ENCODE measurements around the gene TFDP1. TPM values are rescaled to one million over a fixed set of nuclear protein-coding genes. Genes with fewer than 3 reads are reported as not detected.

The TFDP1 gene
- polyA plus RNA-seq, 3 donors = 30.3 to 54.0 (median 37.6) TPM

GRCh38 chr13:113658836-113659235 lies 74.3 kb downstream of the TFDP1 start:
- no peak overlapping the region for H3K27ac Mint-ChIP-seq
- no peak overlapping the region for H3K4me3 Mint-ChIP-seq
- TF ChIP-seq CTCF (IDR thresholded peaks at IDR 0.05) = no peak
- Histone ChIP-seq H3K27me3 (ENCODE audit: control insufficient read depth in 2 of 2, insufficient read depth in 2 of 2, low read length in 2 of 2) (no peaks in the 10 kb centered on the region), H3K36me3 (replicated peaks in 1 of 2; ENCODE audit: control insufficient read depth in 1 of 2, insufficient read depth in 2 of 2, low read length in 2 of 2) (no peaks in the 10 kb centered on the region), H3K79me2 (ENCODE audit: insufficient read depth, low read length) (no peaks in the 10 kb centered on the region), H3K27ac (ENCODE audit: low read depth in 1 of 2, low read length in 2 of 2) (no peak overlapping the region), H3K4me1 (ENCODE audit: control insufficient read depth in 1 of 2, insufficient read depth in 2 of 2, low read length in 2 of 2) (no peaks in the 10 kb centered on the region), H3K4me2 (replicated peaks; ENCODE audit: extremely low read depth, low read length, poor library complexity, severe bottlenecking) (no peak overlapping the region), H3K9me3 (replicated peaks in 1 of 2; ENCODE audit: control insufficient read depth in 1 of 2, insufficient read depth in 1 of 2, low read length in 2 of 2) (peaks cover 7 to 22% of the 10 kb centered on the region in 2 donors), H4K20me1 (ENCODE audit: insufficient read depth, low read length) (no peaks in the 10 kb centered on the region), H2AFZ (ENCODE audit: insufficient read depth, low read depth, low read length, poor library complexity, severe bottlenecking) (no peak overlapping the region), H3K4me3 (replicated peaks in 1 of 3; ENCODE audit: low read depth in 2 of 3, low read length in 3 of 3) (no peak overlapping the region), H3K9ac (ENCODE audit: insufficient read depth, low read length, poor library complexity, severe bottlenecking) (no peak overlapping the region)
- DNase-seq = no peak
- H3K4me1 Mint-ChIP-seq = no peaks in the 10 kb centered on the region
- intact Hi-C loops (cut with micrococcal nuclease) = no loop called here
- WGBS (ENCODE audit: insufficient coverage) = 82% methylated on average over 13 of the region's 14 CpGs
- H3K27me3 Mint-ChIP-seq (ENCODE audit: low read depth in 3 of 3) = peaks cover 0 to 3% (median 2%) of the 10 kb centered on the region in 3 donors
- H3K9me3 Mint-ChIP-seq = peaks cover 10 to 24% (median 15%) of the 10 kb centered on the region in 7 donors
- no peaks in the 10 kb centered on the region for H3K36me3 Mint-ChIP-seq

GRCh38 chr13:113659337-113659736 lies 74.8 kb downstream of the TFDP1 start:
- Histone ChIP-seq H3K9me3 (replicated peaks in 1 of 2; ENCODE audit: control insufficient read depth in 1 of 2, insufficient read depth in 1 of 2, low read length in 2 of 2) (peaks cover 7 to 22% of the 10 kb centered on the region in 2 donors), H3K27me3 (ENCODE audit: control insufficient read depth in 2 of 2, insufficient read depth in 2 of 2, low read length in 2 of 2) (no peaks in the 10 kb centered on the region), H3K27ac (ENCODE audit: low read depth in 1 of 2, low read length in 2 of 2) (no peak overlapping the region), H2AFZ (ENCODE audit: insufficient read depth, low read depth, low read length, poor library complexity, severe bottlenecking) (no peak overlapping the region), H4K20me1 (ENCODE audit: insufficient read depth, low read length) (no peaks in the 10 kb centered on the region), H3K9ac (ENCODE audit: insufficient read depth, low read length, poor library complexity, severe bottlenecking) (no peak overlapping the region), H3K4me1 (ENCODE audit: control insufficient read depth in 1 of 2, insufficient read depth in 2 of 2, low read length in 2 of 2) (no peaks in the 10 kb centered on the region), H3K36me3 (replicated peaks in 1 of 2; ENCODE audit: control insufficient read depth in 1 of 2, insufficient read depth in 2 of 2, low read length in 2 of 2) (no peaks in the 10 kb centered on the region), H3K4me3 (replicated peaks in 1 of 3; ENCODE audit: low read depth in 2 of 3, low read length in 3 of 3) (no peak overlapping the region), H3K79me2 (ENCODE audit: insufficient read depth, low read length) (no peaks in the 10 kb centered on the region), H3K4me2 (replicated peaks; ENCODE audit: extremely low read depth, low read length, poor library complexity, severe bottlenecking) (no peak overlapping the region)
- Mint-ChIP-seq H3K36me3 (no peaks in the 10 kb centered on the region), H3K27ac (no peak overlapping the region), H3K9me3 (peaks cover 10 to 24% (median 15%) of the 10 kb centered on the region in 7 donors), H3K27me3 (ENCODE audit: low read depth in 3 of 3) (peaks cover 0 to 5% (median 2%) of the 10 kb centered on the region in 3 donors), H3K4me1 (no peaks in the 10 kb centered on the region), H3K4me3 (no peak overlapping the region)
- no peak for TF ChIP-seq CTCF (IDR thresholded peaks at IDR 0.05)
- DNase-seq = no peak
- intact Hi-C loops (cut with micrococcal nuclease) = no loop called here
- no CpG with 5 or more reads among the region's 8 CpGs for WGBS (ENCODE audit: insufficient coverage)

Measured in CD14-positive monocyte (primary cell).